Hepatocyte (in vitro differentiated cells): ENCODE measurements around the gene CTSW. TPM values are rescaled to one million over a fixed set of nuclear protein-coding genes. Genes with fewer than 3 reads are reported as not detected.

Source experiments
- DNase-seq: peaks from one replicate; pipeline ENCODE4 v3.0.0-alpha.2; 2016; ENCODE audit warnings: low spot score
- H2AFZ ChIP-seq: fragments of 200-600 bp; sonication (generic); 2 replicates; pipeline ENCODE4 v1.6.0; 2016; ENCODE audit warnings: antibody characterized with exemption, mild to moderate bottlenecking
- H3K27ac ChIP-seq: fragments of 200-600 bp; sonication (generic); 2 replicates; pipeline ENCODE4 v1.5.1; 2016; ENCODE audit warnings: mild to moderate bottlenecking
- H3K27me3 ChIP-seq: fragments of 200-600 bp; sonication (generic); 2 replicates; pipeline ENCODE4 v1.6.1; 2016
- H3K36me3 ChIP-seq: fragments of 200-600 bp; sonication (generic); replicated peaks from 2 replicates; pipeline ENCODE4 v1.5.1; 2016; ENCODE audit warnings: low read depth; ENCODE audit not compliant: insufficient read depth
- H3K4me1 ChIP-seq: fragments of 200-600 bp; sonication (generic); 2 replicates; pipeline ENCODE4 v1.5.1; 2016; ENCODE audit warnings: mild to moderate bottlenecking, moderate library complexity; ENCODE audit not compliant: insufficient read depth
- H3K4me2 ChIP-seq: fragments of 200-600 bp; sonication (generic); 2 replicates; pipeline ENCODE4 v1.6.0; 2016
- H3K4me3 ChIP-seq: fragments of 200-600 bp; sonication (generic); 2 replicates; pipeline ENCODE4 v1.5.1; 2016; ENCODE audit warnings: mild to moderate bottlenecking
- H3K79me2 ChIP-seq: fragments of 200-600 bp; sonication (generic); 2 replicates; pipeline ENCODE4 v1.6.0; 2017; ENCODE audit warnings: mild to moderate bottlenecking
- H3K9me2 ChIP-seq: fragments of 200-600 bp; sonication (generic); replicated peaks from 2 replicates; pipeline ENCODE4 v1.6.0; 2017; ENCODE audit warnings: mild to moderate bottlenecking; ENCODE audit not compliant: insufficient read depth
- H3K9me3 ChIP-seq: fragments of 200-600 bp; sonication (generic); 2 replicates; pipeline ENCODE4 v1.5.1; 2016; ENCODE audit warnings: low read depth, mild to moderate bottlenecking
- H4K20me1 ChIP-seq: fragments of 200-600 bp; sonication (generic); 2 replicates; pipeline ENCODE4 v1.6.0; 2016; ENCODE audit warnings: mild to moderate bottlenecking; ENCODE audit not compliant: insufficient read depth, poor library complexity, severe bottlenecking
- EZH2 ChIP-seq: fragments of 200-600 bp; sonication (generic); IDR thresholded peaks from 2 replicates; pipeline ENCODE4 v1.6.1; 2016; ENCODE audit warnings: antibody characterized with exemption, mild to moderate bottlenecking, borderline replicate concordance
- EZH2phosphoT487 ChIP-seq: fragments of 200-600 bp; sonication (generic); IDR thresholded peaks from one replicate; pipeline ENCODE4 v1.6.1; 2018; ENCODE audit warnings: antibody characterized with exemption, mild to moderate bottlenecking, low read depth, moderate library complexity; ENCODE audit not compliant: unreplicated experiment, severe bottlenecking
- WGBS: methylation state at CpG from one replicate; pipeline ENCODE4 v1.1.6; 2016; ENCODE audit warnings: low lambda C conversion rate; ENCODE audit errors: missing lambda C conversion rate; 5-methylcytosine and 5-hydroxymethylcytosine counted together
- polyA plus RNA-seq: library from polyadenylated mRNA; unstranded; fragments of >200 nt; fragmentation: Nextera tagmentation; extraction: Ambion mirVana; gene quantifications from 2 replicates; pipeline ENCODE4 v1.2.1, GENCODE V29; 2016
- total RNA-seq: library from RNA; depleted of rRNA; stranded (reverse); fragments of >200 nt; gene quantifications from 2 replicates; pipeline ENCODE4 v1.2.3, GENCODE V29; 2014
- TF ChIP-seq, protein P1 (sequence below): fragments of 200-600 bp; sonication (generic); IDR thresholded peaks from 2 replicates; pipeline ENCODE4 v1.5.1; 2016; ENCODE audit warnings: antibody characterized with exemption, mild to moderate bottlenecking; ENCODE audit not compliant: poor library complexity

Gene CTSW
- total and polyA plus RNA-seq, 2 experiments from 2014 or later: 0.15 TPM; not detected in 1

GRCh38 chr11:65922565-65922964 lies 42.9 kb downstream of the CTSW start:
- no peak overlapping the region for H2AFZ ChIP-seq
- no peaks in the 10 kb centered on the region for H3K36me3 ChIP-seq
- 96% methylated on average over 3 of the region's 3 CpGs for WGBS
- no peaks in the 10 kb centered on the region for H3K27me3 ChIP-seq
- H3K4me1 ChIP-seq: peaks cover 17% of the 10 kb centered on the region
- no peak overlapping the region for H3K27ac ChIP-seq
- H3K4me3 ChIP-seq: no peak overlapping the region
- no peak for DNase-seq
- peaks cover 22% of the 10 kb centered on the region for H3K79me2 ChIP-seq
- H3K9me3 ChIP-seq: no peaks in the 10 kb centered on the region
- no peaks in the 10 kb centered on the region for H3K9me2 ChIP-seq
- TF ChIP-seq EZH2phosphoT487 (no peak), EZH2 (no peak)
- TF ChIP-seq, protein P1, sequence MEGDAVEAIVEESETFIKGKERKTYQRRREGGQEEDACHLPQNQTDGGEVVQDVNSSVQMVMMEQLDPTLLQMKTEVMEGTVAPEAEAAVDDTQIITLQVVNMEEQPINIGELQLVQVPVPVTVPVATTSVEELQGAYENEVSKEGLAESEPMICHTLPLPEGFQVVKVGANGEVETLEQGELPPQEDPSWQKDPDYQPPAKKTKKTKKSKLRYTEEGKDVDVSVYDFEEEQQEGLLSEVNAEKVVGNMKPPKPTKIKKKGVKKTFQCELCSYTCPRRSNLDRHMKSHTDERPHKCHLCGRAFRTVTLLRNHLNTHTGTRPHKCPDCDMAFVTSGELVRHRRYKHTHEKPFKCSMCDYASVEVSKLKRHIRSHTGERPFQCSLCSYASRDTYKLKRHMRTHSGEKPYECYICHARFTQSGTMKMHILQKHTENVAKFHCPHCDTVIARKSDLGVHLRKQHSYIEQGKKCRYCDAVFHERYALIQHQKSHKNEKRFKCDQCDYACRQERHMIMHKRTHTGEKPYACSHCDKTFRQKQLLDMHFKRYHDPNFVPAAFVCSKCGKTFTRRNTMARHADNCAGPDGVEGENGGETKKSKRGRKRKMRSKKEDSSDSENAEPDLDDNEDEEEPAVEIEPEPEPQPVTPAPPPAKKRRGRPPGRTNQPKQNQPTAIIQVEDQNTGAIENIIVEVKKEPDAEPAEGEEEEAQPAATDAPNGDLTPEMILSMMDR: no peak
- no peaks in the 10 kb centered on the region for H4K20me1 ChIP-seq
- no peak overlapping the region for H3K4me2 ChIP-seq

DNA sequence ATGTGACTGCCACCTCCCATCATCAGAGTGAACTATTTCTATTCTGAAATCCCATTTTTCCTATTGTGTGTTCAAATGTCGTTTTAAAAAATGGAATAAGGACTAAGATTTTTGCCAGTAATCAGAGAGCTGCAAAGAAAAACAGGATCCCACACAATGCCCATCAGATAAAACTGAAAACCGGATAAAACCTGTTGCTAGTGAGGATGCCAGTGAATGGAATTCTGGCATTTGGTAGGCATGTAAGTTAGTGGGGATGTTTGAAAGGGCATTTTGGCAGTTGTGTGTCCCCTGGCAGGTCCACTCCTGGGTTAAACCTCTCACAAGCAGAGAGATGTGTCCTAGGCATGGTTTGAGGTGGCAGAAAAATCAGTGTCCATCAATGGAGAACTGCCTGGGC lies 45.8 kb downstream of the CTSW start:
- no peak overlapping the region for H3K4me3 ChIP-seq
- TF ChIP-seq, protein P1: no peak
- TF ChIP-seq EZH2 (no peak), EZH2phosphoT487 (no peak)
- H3K9me2 ChIP-seq: no peaks in the 10 kb centered on the region
- H3K4me1 ChIP-seq: peaks cover 6% of the 10 kb centered on the region
- no peak overlapping the region for H3K27ac ChIP-seq
- no peak for DNase-seq
- no peak overlapping the region for H2AFZ ChIP-seq
- H3K27me3 ChIP-seq: no peaks in the 10 kb centered on the region
- no peaks in the 10 kb centered on the region for H4K20me1 ChIP-seq
- no peaks in the 10 kb centered on the region for H3K36me3 ChIP-seq
- peaks cover 4% of the 10 kb centered on the region for H3K79me2 ChIP-seq
- H3K9me3 ChIP-seq: no peaks in the 10 kb centered on the region
- no peak overlapping the region for H3K4me2 ChIP-seq
- WGBS: 95% methylated on average over 2 of the region's 2 CpGs

DNA sequence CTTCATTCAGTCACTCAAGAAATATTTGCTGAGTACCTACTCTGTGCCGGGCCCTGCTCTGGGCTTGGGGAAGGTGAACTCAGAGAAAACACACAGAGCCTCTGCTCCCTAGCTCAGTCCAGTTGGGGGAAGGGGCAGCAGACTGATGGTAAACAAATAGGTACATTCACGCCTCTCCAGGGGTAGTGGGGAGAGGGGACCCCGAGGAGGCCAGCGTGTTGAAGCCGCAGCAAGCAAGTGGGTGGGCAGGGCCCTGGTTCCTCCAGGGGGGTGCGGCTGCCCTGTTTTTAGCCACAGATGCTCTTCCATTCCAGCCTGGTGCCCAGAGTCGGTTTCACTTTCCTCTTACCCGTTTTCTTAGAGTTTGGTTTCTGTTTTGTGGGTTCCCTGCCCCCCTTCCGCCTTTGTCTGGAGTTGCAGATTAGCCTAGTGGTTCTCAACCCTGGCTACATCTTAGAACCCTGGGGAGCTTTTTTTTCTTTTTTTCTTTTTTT lies 48.3 kb downstream of the CTSW start:
- Histone ChIP-seq H3K36me3 (no peaks in the 10 kb centered on the region), H3K27ac (no peak overlapping the region), H3K27me3 (no peaks in the 10 kb centered on the region), H3K4me2 (no peak overlapping the region), H3K9me2 (no peaks in the 10 kb centered on the region), H2AFZ (no peak overlapping the region), H3K79me2 (no peaks in the 10 kb centered on the region), H3K9me3 (no peaks in the 10 kb centered on the region), H3K4me1 (no peaks in the 10 kb centered on the region), H3K4me3 (no peak overlapping the region), H4K20me1 (no peaks in the 10 kb centered on the region)
- WGBS: 70% methylated on average over 9 of the region's 9 CpGs
- TF ChIP-seq EZH2phosphoT487: no peak
- TF ChIP-seq EZH2: no peak
- TF ChIP-seq, protein P1: no peak
- no peak for DNase-seq

GRCh38 chr11:65928667-65929066 lies 49.0 kb downstream of the CTSW start:
- Histone ChIP-seq H4K20me1 (no peaks in the 10 kb centered on the region), H3K9me2 (no peaks in the 10 kb centered on the region), H3K4me1 (no peaks in the 10 kb centered on the region), H3K27me3 (no peaks in the 10 kb centered on the region), H3K4me2 (no peak overlapping the region), H2AFZ (no peak overlapping the region), H3K4me3 (no peak overlapping the region), H3K9me3 (no peaks in the 10 kb centered on the region), H3K27ac (no peak overlapping the region), H3K79me2 (no peaks in the 10 kb centered on the region), H3K36me3 (no peaks in the 10 kb centered on the region)
- WGBS: 83% methylated on average over 6 of the region's 6 CpGs
- no peak for DNase-seq
- TF ChIP-seq EZH2phosphoT487: no peak
- TF ChIP-seq, protein P1: no peak
- TF ChIP-seq EZH2: no peak
